AG04450 (cell line): ENCODE results near the gene SORCS3. TPM values are rescaled to one million over a fixed set of nuclear protein-coding genes. Genes with fewer than 3 reads are reported as not detected.

ENCODE experiments used
- CTCF ChIA-PET: fragments of 300-600, 350-600 bp; formaldehyde crosslinking; extraction: SDS; loops from one replicate; lab custom pipeline; 2022; ENCODE audit warnings: antibody characterized with exemption, inconsistent platforms; lab: Charles Lee
- POLR2A ChIA-PET: fragments of 350-600 bp; formaldehyde crosslinking; extraction: SDS; loops from one replicate; lab custom pipeline; 2021; ENCODE audit warnings: antibody characterized with exemption, inconsistent platforms; lab: Yijun Ruan, JAX
- DNase-seq: peaks from one replicate; pipeline ENCODE4 v3.0.0-alpha.2; 2011; ENCODE audit warnings: low read depth, low spot score
- H3K27ac ChIP-seq: one replicate; pipeline ENCODE4 v1.5.1; 2012; ENCODE audit warnings: low read depth, low read length, control low read depth
- H3K27me3 ChIP-seq: one replicate; pipeline ENCODE4 v1.6.0; 2012; ENCODE audit warnings: low read length; ENCODE audit not compliant: control insufficient read depth, insufficient read depth
- H3K4me3 ChIP-seq: 2 replicates; pipeline ENCODE4 v1.5.1; 2011; ENCODE audit warnings: mild to moderate bottlenecking, low read depth, low read length, control low read depth
- H3K9me3 ChIP-seq: 2 replicates; pipeline ENCODE4 v1.5.1; 2012; ENCODE audit warnings: low read length; ENCODE audit not compliant: control insufficient read depth, insufficient read depth
- polyA plus RNA-seq: library from polyadenylated mRNA; depleted of rRNA; stranded (reverse); fragments of >200 nt; gene quantifications from 2 replicates; pipeline ENCODE4 v1.2.3, GENCODE V29; 2011
- TF ChIP-seq, protein P1 (sequence below): IDR thresholded peaks from 2 replicates; pipeline ENCODE4 v1.5.1; 2011; ENCODE audit warnings: low read depth, low read length, control low read depth, inconsistent platforms

The SORCS3 gene
- polyA plus RNA-seq, 1 experiment, result not detected

DNA sequence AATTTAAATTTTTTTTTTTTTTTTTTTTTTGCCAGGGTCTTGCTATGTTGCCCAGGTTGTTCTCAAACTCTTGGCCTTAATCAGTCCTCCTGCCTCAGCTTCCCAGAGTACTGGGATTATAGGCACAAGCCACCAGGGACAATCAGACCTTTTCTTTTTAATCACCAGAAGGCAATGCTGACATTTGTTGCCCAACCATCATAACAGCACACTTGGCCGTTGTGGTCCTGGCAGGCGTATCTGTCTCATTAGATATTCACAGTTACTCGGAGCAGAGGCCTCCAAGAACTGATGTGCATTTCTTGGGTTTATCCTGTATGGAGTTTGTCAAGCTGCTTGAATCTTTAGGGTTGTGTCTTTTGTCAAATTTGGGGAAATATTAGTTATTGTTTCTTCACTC lies 100.0 kb downstream of the SORCS3 start:
- Histone ChIP-seq H3K4me3 (no peak overlapping the region), H3K27me3 (no peaks in the 10 kb centered on the region), H3K27ac (no peak overlapping the region), H3K9me3 (no peaks in the 10 kb centered on the region; the same call in 1 of the 2 replicates)
- TF ChIP-seq, protein P1, sequence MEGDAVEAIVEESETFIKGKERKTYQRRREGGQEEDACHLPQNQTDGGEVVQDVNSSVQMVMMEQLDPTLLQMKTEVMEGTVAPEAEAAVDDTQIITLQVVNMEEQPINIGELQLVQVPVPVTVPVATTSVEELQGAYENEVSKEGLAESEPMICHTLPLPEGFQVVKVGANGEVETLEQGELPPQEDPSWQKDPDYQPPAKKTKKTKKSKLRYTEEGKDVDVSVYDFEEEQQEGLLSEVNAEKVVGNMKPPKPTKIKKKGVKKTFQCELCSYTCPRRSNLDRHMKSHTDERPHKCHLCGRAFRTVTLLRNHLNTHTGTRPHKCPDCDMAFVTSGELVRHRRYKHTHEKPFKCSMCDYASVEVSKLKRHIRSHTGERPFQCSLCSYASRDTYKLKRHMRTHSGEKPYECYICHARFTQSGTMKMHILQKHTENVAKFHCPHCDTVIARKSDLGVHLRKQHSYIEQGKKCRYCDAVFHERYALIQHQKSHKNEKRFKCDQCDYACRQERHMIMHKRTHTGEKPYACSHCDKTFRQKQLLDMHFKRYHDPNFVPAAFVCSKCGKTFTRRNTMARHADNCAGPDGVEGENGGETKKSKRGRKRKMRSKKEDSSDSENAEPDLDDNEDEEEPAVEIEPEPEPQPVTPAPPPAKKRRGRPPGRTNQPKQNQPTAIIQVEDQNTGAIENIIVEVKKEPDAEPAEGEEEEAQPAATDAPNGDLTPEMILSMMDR, result no peak
- DNase-seq, result no peak
- ChIA-PET POLR2A (no interaction called here), CTCF (no interaction called here)

DNA sequence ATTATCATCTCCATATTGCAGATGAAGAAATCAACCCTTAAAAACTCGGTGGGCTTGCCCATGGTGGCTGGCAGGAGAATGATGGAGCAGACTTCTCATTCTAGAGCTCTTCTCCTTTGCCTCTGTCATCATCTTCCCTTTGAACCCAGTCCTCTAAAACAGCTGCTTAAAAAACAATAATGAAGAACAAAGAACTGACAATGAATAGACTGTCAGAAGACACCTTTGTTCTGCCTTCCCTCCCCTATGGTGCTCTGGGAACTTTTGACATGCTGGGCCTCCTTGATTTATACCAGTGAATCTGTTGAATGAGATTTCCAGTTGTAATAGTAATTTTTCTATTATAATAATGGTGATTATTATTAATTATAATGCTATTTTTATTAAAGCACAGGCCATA lies 103.0 kb downstream of the SORCS3 start:
- CTCF ChIA-PET, result no interaction called here
- Histone ChIP-seq H3K4me3 (no peak overlapping the region), H3K9me3 (no peaks in the 10 kb centered on the region; the same call in 1 of the 2 replicates), H3K27me3 (no peaks in the 10 kb centered on the region), H3K27ac (no peak overlapping the region)
- no peak for DNase-seq
- TF ChIP-seq, protein P1, result no peak
- POLR2A ChIA-PET, result no interaction called here

DNA sequence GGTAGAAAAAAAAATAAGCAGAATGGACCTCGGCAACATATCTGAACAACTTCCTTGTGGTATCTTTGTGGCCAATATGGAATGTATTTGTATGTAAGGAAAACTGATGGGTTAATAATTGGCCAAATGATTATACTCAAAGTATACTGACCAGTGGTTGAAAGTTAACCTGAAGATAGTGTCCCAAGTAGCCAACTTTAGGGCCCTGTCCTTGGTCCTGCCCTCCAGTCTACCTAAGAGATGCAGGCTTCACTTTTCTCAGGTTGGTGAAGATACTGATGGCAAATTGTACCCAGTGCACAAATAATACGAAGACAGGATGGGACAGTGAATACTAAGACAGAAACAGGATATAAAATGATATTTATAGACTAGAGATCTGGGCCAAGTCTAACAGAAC lies 109.2 kb downstream of the SORCS3 start:
- ChIA-PET POLR2A (no interaction called here), CTCF (no interaction called here)
- no peak overlapping the region for H3K4me3 ChIP-seq
- DNase-seq, result no peak
- H3K9me3 ChIP-seq, result no peaks in the 10 kb centered on the region; the same call in 1 of the 2 replicates
- TF ChIP-seq, protein P1, result no peak
- H3K27me3 ChIP-seq, result no peaks in the 10 kb centered on the region
- no peak overlapping the region for H3K27ac ChIP-seq

DNA sequence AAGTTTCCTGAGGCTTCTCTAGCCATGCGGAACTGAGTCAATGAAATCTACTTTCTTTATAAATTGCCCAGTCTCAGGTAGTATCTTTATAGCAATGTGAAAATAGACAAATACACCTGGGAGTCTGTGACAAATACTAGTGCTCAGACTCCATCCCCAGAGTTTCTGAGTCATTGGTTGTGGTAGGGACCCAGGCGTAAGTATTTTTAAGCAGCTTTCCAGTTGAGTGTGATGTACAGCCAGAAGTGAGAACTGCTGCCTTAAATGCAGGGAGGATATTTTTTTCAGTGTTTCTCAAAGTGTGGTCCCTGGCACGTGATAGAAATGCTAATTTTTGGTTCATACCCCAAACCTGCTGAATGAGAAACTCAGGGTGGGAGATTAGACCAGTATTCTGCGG lies 121.7 kb downstream of the SORCS3 start:
- CTCF ChIA-PET, result no interaction called here
- H3K27ac ChIP-seq, result no peak overlapping the region
- DNase-seq, result no peak

DNA sequence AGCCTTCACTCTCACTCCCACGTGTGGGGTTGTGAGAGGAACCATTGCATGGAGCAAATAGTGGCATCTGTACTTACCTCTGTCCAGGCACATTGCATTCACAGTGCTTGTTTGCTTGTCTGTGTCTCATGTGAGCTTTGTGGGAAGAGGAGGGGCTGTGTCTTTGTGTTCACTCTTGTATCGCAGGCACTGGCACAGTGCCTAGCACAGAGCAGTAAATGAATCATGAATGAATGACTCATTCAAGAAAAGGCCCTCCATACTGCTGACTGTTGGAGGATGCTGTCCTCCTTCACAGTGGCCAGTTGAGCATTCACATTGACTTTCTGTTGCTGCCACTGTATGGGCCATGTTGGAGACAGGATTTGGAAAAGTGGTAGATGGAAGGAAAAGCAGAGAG lies 125.3 kb downstream of the SORCS3 start:
- CTCF ChIA-PET, result no interaction called here
- no peak for DNase-seq
- H3K27ac ChIP-seq, result no peak overlapping the region
- H3K4me3 ChIP-seq, result no peak overlapping the region
- POLR2A ChIA-PET, result no interaction called here
- peaks cover 3% of the 10 kb centered on the region for H3K9me3 ChIP-seq
- H3K27me3 ChIP-seq, result no peaks in the 10 kb centered on the region
- TF ChIP-seq, protein P1, result no peak

More for the DNA sequence above, 121.7 kb downstream of the SORCS3 start:
- Histone ChIP-seq H3K4me3 (no peak overlapping the region), H3K27me3 (no peaks in the 10 kb centered on the region), H3K9me3 (no peaks in the 10 kb centered on the region)
- TF ChIP-seq, protein P1, result no peak
- POLR2A ChIA-PET, result no interaction called here
